K562 (cell line): ENCODE measurements around the gene RBKS. TPM values are rescaled to one million over a fixed set of nuclear protein-coding genes. Genes with fewer than 3 reads are reported as not detected.

ENCODE experiments used
- ATAC-seq: fragments of 200-7000 bp; cut with Tn5 transposase; 3 replicates; pipeline ENCODE4 v1.9.1; 2020; ENCODE audit warnings: moderate library complexity
- BruUV-seq: library from RNA; stranded (reverse); fragments of 400-500 nt; replicated peaks from 2 replicates; lab custom pipeline; 2021; lab: Mats Ljungman, UMichigan
- CTCF ChIA-PET: fragments of 300-600 bp; formaldehyde crosslinking; extraction: SDS; loops from one replicate; lab custom pipeline; 2021; ENCODE audit warnings: low intra/inter-chr PET ratio; lab: Yijun Ruan, JAX
- POLR2A ChIA-PET: fragments of 300-600, 350-650 bp; sonication (Branson Sonifier 250); formaldehyde crosslinking; extraction: SDS; loops from one replicate; lab custom pipeline; 2021; ENCODE audit warnings: antibody characterized with exemption, inconsistent platforms; lab: Yijun Ruan, JAX
- DNase-seq, 4 experiments: peaks; one replicate each; pipeline versions ENCODE4 v3.0.0 to v3.0.0-alpha.2; 2011 to 2018; ENCODE audit warnings: low spot score in 3 of 4, mixed read lengths in 3 of 4; ENCODE audit errors: extremely low read depth in 1 of 4
- FAIRE-seq: peaks from 2 replicates; lab custom pipeline; 2011; peaks lifted over from hg19 to GRCh38; lab: Jason Lieb, UNC
- H2AFZ ChIP-seq: 2 replicates; pipeline ENCODE4 v1.6.0; 2011; ENCODE audit warnings: low read depth, low read length, control low read depth, inconsistent platforms
- H3K27ac ChIP-seq: fragments of 200-600 bp; 3 replicates; pipeline ENCODE4 v1.8.0; 2011; ENCODE audit warnings: low read depth, mild to moderate bottlenecking, control low read depth, inconsistent platforms, low read length, moderate library complexity, mixed read lengths; ENCODE audit errors: extremely low read depth
- H3K27me3 ChIP-seq, 2 experiments: fragments of 300-600 bp in 1 of 2; 2 replicates in 1 of 2; 3 replicates in 1 of 2; pipeline versions ENCODE4 v1.6.0 to v1.8.0; 2011; ENCODE audit warnings: inconsistent platforms in 2 of 2, low read length in 2 of 2, mild to moderate bottlenecking in 1 of 2, mixed read lengths in 1 of 2, moderate library complexity in 1 of 2; ENCODE audit not compliant: control insufficient read depth in 2 of 2, insufficient read depth in 2 of 2
- H3K36me3 ChIP-seq: fragments of 300-600 bp; 3 replicates; pipeline ENCODE4 v1.8.0; 2011; ENCODE audit warnings: mild to moderate bottlenecking, low read length, inconsistent platforms; ENCODE audit not compliant: control insufficient read depth, insufficient read depth
- H3K4me1 ChIP-seq, 2 experiments: fragments of 200-600 bp in 1 of 2; replicated peaks in 1 of 2; 2 replicates in 1 of 2; 3 replicates in 1 of 2; pipeline versions ENCODE4 v1.5.1 to v1.8.0; 2011; ENCODE audit warnings: inconsistent platforms in 2 of 2, low read length in 2 of 2, mild to moderate bottlenecking in 1 of 2, mixed read lengths in 1 of 2, moderate library complexity in 1 of 2; ENCODE audit not compliant: control insufficient read depth in 2 of 2, insufficient read depth in 2 of 2
- H3K4me2 ChIP-seq: 2 replicates; pipeline ENCODE4 v1.6.1; 2011; ENCODE audit warnings: low read length, control low read depth, inconsistent platforms, mixed read lengths; ENCODE audit not compliant: insufficient read depth
- H3K4me3 ChIP-seq: fragments of 200-600 bp; sonication (generic), shearing (Covaris generic); 2 replicates; pipeline ENCODE4 v1.5.1; 2016; ENCODE audit warnings: control low read depth, inconsistent platforms
- H3K79me2 ChIP-seq: fragments of 200-600 bp; 3 replicates; pipeline ENCODE4 v1.8.0; 2011; ENCODE audit warnings: low read length, inconsistent platforms; ENCODE audit not compliant: control insufficient read depth, insufficient read depth
- H3K9ac ChIP-seq, 2 experiments: 2 replicates each; pipeline versions ENCODE4 v1.6.0 to v1.6.1; 2011; ENCODE audit warnings: low read depth in 2 of 2, low read length in 2 of 2, control low read depth in 1 of 2, inconsistent platforms in 1 of 2, mild to moderate bottlenecking in 1 of 2, mixed read lengths in 1 of 2; ENCODE audit not compliant: insufficient read depth in 1 of 2
- H3K9me1 ChIP-seq: one replicate; pipeline ENCODE4 v1.6.0; 2011; ENCODE audit warnings: inconsistent platforms, mild to moderate bottlenecking, low read length, moderate library complexity; ENCODE audit not compliant: control insufficient read depth, insufficient read depth
- H3K9me3 ChIP-seq: replicated peaks from 2 replicates; pipeline ENCODE4 v1.5.1; 2011; ENCODE audit warnings: low read depth, low read length, inconsistent platforms; ENCODE audit not compliant: control insufficient read depth, insufficient read depth
- H4K20me1 ChIP-seq: replicated peaks from 2 replicates; pipeline ENCODE4 v1.6.1; 2011; ENCODE audit warnings: low read length, inconsistent platforms, mixed read lengths; ENCODE audit not compliant: control insufficient read depth, insufficient read depth
- BMI1 ChIP-seq: fragments of 150-350 bp; IDR thresholded peaks from 2 replicates; pipeline ENCODE4 v1.6.1; 2014; ENCODE audit warnings: low read length
- CREB3 ChIP-seq: fragments of 450-650 bp; conservative IDR thresholded peaks from 2 replicates; pipeline ENCODE4 v1.6.1; 2016; ENCODE audit warnings: missing genetic modification characterization, low read depth, mild to moderate bottlenecking, missing compliant biosample characterization, moderate library complexity
- CREB3L1 ChIP-seq: fragments of 450-650 bp; IDR thresholded peaks from 2 replicates; pipeline ENCODE4 v1.6.1; 2014; ENCODE audit warnings: low read depth, mild to moderate bottlenecking, moderate library complexity, borderline replicate concordance
- ETV6 ChIP-seq, 3 experiments: fragments of 150-350 bp in 1 of 3; sonication (generic) in 1 of 3; formaldehyde crosslinking in 1 of 3; IDR thresholded peaks; 2 replicates each; pipeline versions ENCODE4 v1.6.1 to v1.8.0; 2014 to 2022; ENCODE audit warnings: borderline replicate concordance in 2 of 3, low read depth in 2 of 3, antibody characterized with exemption in 1 of 3, low read length in 1 of 3, mild to moderate bottlenecking in 1 of 3, missing genetic modification reagents in 1 of 3
- GTF2B ChIP-seq: IDR thresholded peaks from 2 replicates; pipeline ENCODE4 v1.6.1; 2011; ENCODE audit not compliant: insufficient read length; ENCODE audit errors: extremely low read depth
- HCFC1 ChIP-seq: IDR thresholded peaks from 2 replicates; pipeline ENCODE4 v1.6.1; 2012; ENCODE audit warnings: low read depth, low read length, improper control_type of control experiment
- RERE ChIP-seq: sonication (generic); formaldehyde crosslinking; IDR thresholded peaks from 2 replicates; pipeline ENCODE4 v1.8.0; 2023; ENCODE audit warnings: missing genetic modification reagents, mild to moderate bottlenecking, borderline replicate concordance
- SFPQ ChIP-seq: fragments of 200-400 bp; formaldehyde crosslinking; IDR thresholded peaks from 2 replicates; pipeline ENCODE4 v1.6.1; 2017; ENCODE audit warnings: mild to moderate bottlenecking, low read depth, low read length, moderate library complexity
- SMAD1 ChIP-seq: fragments of 150-350 bp; IDR thresholded peaks from 2 replicates; pipeline ENCODE4 v1.6.1; 2014; ENCODE audit warnings: low read length, low read depth; ENCODE audit not compliant: partially characterized antibody
- ZNF780A ChIP-seq: fragments of 250-450 bp; sonication (Bioruptor Pico); IDR thresholded peaks from 2 replicates; pipeline ENCODE4 v1.5.0; 2021; ENCODE audit warnings: mild to moderate bottlenecking
- WGBS: fragments of 100-300 bp; shearing (Covaris generic); methylation state at CpG from one replicate; pipeline ENCODE4 v1.1.6; 2016; ENCODE audit warnings: low coverage, mixed read lengths; ENCODE audit not compliant: insufficient coverage; ENCODE audit errors: missing lambda C conversion rate; 5-methylcytosine and 5-hydroxymethylcytosine counted together
- in situ Hi-C: fragments of 300-500 bp; cut with MboI; formaldehyde crosslinking; loops from 4 replicates; pipeline ENCODE4 v1.15.0; 2018; ENCODE audit warnings: inconsistent platforms, mixed read lengths
- intact Hi-C: fragments of 100-400 bp; cut with micrococcal nuclease; formaldehyde crosslinking; loops from 2 replicates; pipeline ENCODE4 v1.14.2; 2022
- polyA plus RNA-seq, 8 experiments: library from polyadenylated mRNA; depleted of rRNA in 4 of 8; stranded (reverse) in 5 of 8; unstranded in 3 of 8; fragments of >200 nt; fragmentation: Nextera tagmentation in 2 of 8; fragmentation: Illumina TruSeq in 1 of 8; extraction: Ambion mirVana in 2 of 8; extraction: Trizol in 1 of 8; gene quantifications; 2 replicates each; pipeline versions ENCODE4 v1.2.1 to v1.2.3, GENCODE V29; 2011 to 2014; ENCODE audit warnings: inconsistent platforms in 1 of 8, missing spikeins in 1 of 8
- total RNA-seq, 7 experiments: library from RNA; depleted of rRNA in 6 of 7; stranded (reverse); fragments of >200 nt in 6 of 7; fragmentation: Illumina TruSeq in 2 of 7; extraction: Trizol in 2 of 7; gene quantifications; 2 replicates each; pipeline versions ENCODE4 v1.2.1 to v1.2.3, GENCODE V29; 2011 to 2021; ENCODE audit warnings: low replicate concordance in 1 of 7

The RBKS gene
- total and polyA plus RNA-seq, 9 of the 15 experiments (the other 6 are each of a cell fraction or from before 2014, with no cell fraction given) = 0.06 to 0.39 (median 0.19) TPM

GRCh38 chr2:27902098-27902497 is 11.9 kb upstream of the RBKS start:
- FAIRE-seq = no peak
- Histone ChIP-seq H3K36me3 (peaks cover 6% of the 10 kb centered on the region; the same call in 1 of the 3 replicates), H3K27ac (no peak overlapping the region), H4K20me1 (no peaks in the 10 kb centered on the region), H3K9me1 (no peaks in the 10 kb centered on the region), H3K9ac (no peak overlapping the region), H3K79me2 (no peaks in the 10 kb centered on the region; the same call in 2 of the 3 replicates), H3K9me3 (no peaks in the 10 kb centered on the region), H3K4me3 (no peak overlapping the region), H3K4me2 (no peak overlapping the region), H3K27me3 (no peaks in the 10 kb centered on the region), H2AFZ (no peak overlapping the region), H3K4me1 (no peaks in the 10 kb centered on the region; a peak in 1 of 5 replicates)
- ChIA-PET CTCF (no interaction called here), POLR2A (no interaction called here)
- no TSS peak for BruUV-seq
- in situ Hi-C loops (no loop called here), intact Hi-C loops (no loop called here)
- 31% methylated on average over 1 of the region's 1 CpG for WGBS
- ATAC-seq = no peak
- DNase-seq = no peak
- TF ChIP-seq ZNF780A (CRISPR knock-in tag) = no peak
- no peak for TF ChIP-seq SMAD1
- TF ChIP-seq SFPQ = no peak
- no peak for TF ChIP-seq RERE (CRISPR knock-in tag)
- TF ChIP-seq CREB3L1 = no peak
- no peak for TF ChIP-seq GTF2B
- no peak for TF ChIP-seq ETV6 (IDR thresholded peaks at IDR 0.05; ENCODE audit: borderline replicate concordance in 1 of 2, low read depth in 2 of 2, low read length in 1 of 2)
- TF ChIP-seq ETV6 (CRISPR knock-in tag; IDR thresholded peaks at IDR 0.05; ENCODE audit: borderline replicate concordance) = no peak
- no peak for TF ChIP-seq BMI1
- no peak for TF ChIP-seq HCFC1
- no peak for TF ChIP-seq CREB3 (tag)
